HG03575 (cell line): ENCODE data around the gene RAPH1.

ENCODE experiments used
- ATAC-seq: cut with Tn5 transposase; IDR thresholded peaks from one replicate; pipeline ENCODE4 v1.9.1; 2021; ENCODE audit not compliant: unreplicated experiment, insufficient number of reproducible peaks, low FRiP score; ENCODE audit errors: extremely low read depth

Gene RAPH1

GRCh38 chr2:203501873-203502272 lies 33.2 kb downstream of the RAPH1 start:
- no peak for ATAC-seq

GRCh38 chr2:203500951-203501350 lies 34.1 kb downstream of the RAPH1 start:
- no peak for ATAC-seq

- no peak for ATAC-seq
Measured at GRCh38 chr2:203500297-203500696, 34.8 kb downstream of the RAPH1 start.

GRCh38 chr2:203498161-203498560 lies 36.9 kb downstream of the RAPH1 start:
- ATAC-seq: no peak

GRCh38 chr2:203492965-203493364 lies 42.1 kb downstream of the RAPH1 start:
- ATAC-seq: no peak

GRCh38 chr2:203490391-203490790 lies 44.7 kb downstream of the RAPH1 start:
- ATAC-seq: no peak

GRCh38 chr2:203489531-203489930 lies 45.6 kb downstream of the RAPH1 start:
- ATAC-seq: no peak

GRCh38 chr2:203484266-203485112 lies 50.6 kb downstream of the RAPH1 start:
- ATAC-seq: no peak

- ATAC-seq: no peak
Measured at GRCh38 chr2:203480623-203481022, 54.5 kb downstream of the RAPH1 start.

- no peak for ATAC-seq
Measured at GRCh38 chr2:203476881-203477280, 58.2 kb downstream of the RAPH1 start.

GRCh38 chr2:203471323-203471722 lies 63.8 kb downstream of the RAPH1 start:
- ATAC-seq: no peak

GRCh38 chr2:203470371-203470770 lies 64.7 kb downstream of the RAPH1 start:
- ATAC-seq: no peak

- no peak for ATAC-seq
Measured at GRCh38 chr2:203469546-203469945, 65.6 kb downstream of the RAPH1 start.

GRCh38 chr2:203463266-203463678 lies 71.8 kb downstream of the RAPH1 start:
- no peak for ATAC-seq

- no peak for ATAC-seq
Measured at GRCh38 chr2:203462308-203462707, 72.8 kb downstream of the RAPH1 start.

- no peak for ATAC-seq
Measured at GRCh38 chr2:203461746-203462145, 73.4 kb downstream of the RAPH1 start.

GRCh38 chr2:203455209-203455608 lies 79.9 kb downstream of the RAPH1 start:
- ATAC-seq: no peak

- no peak for ATAC-seq
Measured at GRCh38 chr2:203453858-203454451, 81.1 kb downstream of the RAPH1 start.

- ATAC-seq: no peak
Measured at GRCh38 chr2:203451689-203452088, 83.4 kb downstream of the RAPH1 start.

GRCh38 chr2:203451011-203451410 lies 84.1 kb downstream of the RAPH1 start:
- no peak for ATAC-seq

- ATAC-seq: no peak
Measured at GRCh38 chr2:203450561-203450960, 84.5 kb downstream of the RAPH1 start.
